Suprapubic skin (tissue), 3 donors: ENCODE results near the gene LCE1C.

Source experiments
- CTCF ChIP-seq, 2 donors: fragments of 200-600 bp in 1 of 2; fragments of 450-650 bp in 1 of 2; sonication (generic) in 1 of 2; IDR thresholded peaks; one replicate each; pipeline ENCODE4 v1.5.1; 2016 to 2019; ENCODE audit warnings: antibody characterized with exemption in 2 of 2, mild to moderate bottlenecking in 1 of 2, moderate library complexity in 1 of 2
- POLR2A ChIP-seq, 2 donors: fragments of 450-650 bp; IDR thresholded peaks; one replicate each; pipeline ENCODE4 v1.6.1; 2017; ENCODE audit warnings: antibody characterized with exemption in 2 of 2, mild to moderate bottlenecking in 2 of 2, moderate library complexity in 2 of 2

GRCh38 chr1:152776361-152776760, 30.1 kb downstream of the LCE1C start:
- TF ChIP-seq CTCF (IDR thresholded peaks at IDR 0.05): no peak
- no peak for TF ChIP-seq POLR2A (IDR thresholded peaks at IDR 0.05)
